ENCODE data around the gene S100A7A.

- TF ChIP-seq CTCF (IDR thresholded peaks at IDR 0.05 in 8 of 11, conservative IDR thresholded peaks at IDR 0.05 in 3 of 11) (no peak), POLR2AphosphoS5 (IDR thresholded peaks at IDR 0.05) (peak in 1 of 3 donors; percentile 56)
Measured at GRCh38 chr1:153375511-153375910, 40.8 kb upstream of the S100A7A start, which contains the start of gene S100A12.
